ENCODE measurements around the gene CRIP2.

CRIP2 gene

GRCh38 chr14:105474483-105475268, at the start of gene CRIP2:
Gene CRIP2, plus strand, starts transcription at chr14:105474821. Its CDS starts 42 bp downstream, at chr14:105474863.
- no peak for DNase-seq (ENCODE audit: low read depth in 2 of 2)

- DNase-seq (ENCODE audit: low read depth in 2 of 2) = no peak
These were observed 49.8 kb upstream of the CRIP2 start for GRCh38 chr14:105424861-105425260.

- no peak for DNase-seq (ENCODE audit: low read depth in 2 of 2)
These were observed 48.8 kb upstream of the CRIP2 start for GRCh38 chr14:105425823-105426247.

GRCh38 chr14:105426416-105427130, 48.0 kb upstream of the CRIP2 start:
- no peak for DNase-seq (ENCODE audit: low read depth in 2 of 2)

GRCh38 chr14:105427412-105427811, 47.2 kb upstream of the CRIP2 start:
- DNase-seq (ENCODE audit: low read depth in 2 of 2) = no peak

GRCh38 chr14:105427936-105428485, 46.6 kb upstream of the CRIP2 start:
- no peak for DNase-seq (ENCODE audit: low read depth in 2 of 2)

GRCh38 chr14:105430042-105430441, 44.6 kb upstream of the CRIP2 start:
- no peak for DNase-seq (ENCODE audit: low read depth in 2 of 2)

- no peak for DNase-seq (ENCODE audit: low read depth in 2 of 2)
These were observed 44.1 kb upstream of the CRIP2 start for GRCh38 chr14:105430565-105430964.

- no peak for DNase-seq (ENCODE audit: low read depth in 2 of 2)
These were observed 43.4 kb upstream of the CRIP2 start for GRCh38 chr14:105431256-105431655.

GRCh38 chr14:105432657-105433056, 42.0 kb upstream of the CRIP2 start:
- no peak for DNase-seq (ENCODE audit: low read depth in 2 of 2)

- DNase-seq (ENCODE audit: low read depth in 2 of 2) = no peak
These were observed 41.4 kb upstream of the CRIP2 start for GRCh38 chr14:105433161-105433605.

- DNase-seq (ENCODE audit: low read depth in 2 of 2) = no peak
These were observed 38.2 kb upstream of the CRIP2 start for GRCh38 chr14:105436402-105436801.

- no peak for DNase-seq (ENCODE audit: low read depth in 2 of 2)
These were observed 37.5 kb upstream of the CRIP2 start for GRCh38 chr14:105436891-105437722.

GRCh38 chr14:105437723-105438500, 36.7 kb upstream of the CRIP2 start:
- DNase-seq (ENCODE audit: low read depth in 2 of 2) = no peak

GRCh38 chr14:105439179-105439578, 35.4 kb upstream of the CRIP2 start:
- no peak for DNase-seq (ENCODE audit: low read depth in 2 of 2)

GRCh38 chr14:105439710-105440553, 34.7 kb upstream of the CRIP2 start:
- no peak for DNase-seq (ENCODE audit: low read depth in 2 of 2)

- DNase-seq (ENCODE audit: low read depth in 2 of 2) = no peak
These were observed 34.1 kb upstream of the CRIP2 start for GRCh38 chr14:105440554-105440900.

GRCh38 chr14:105440992-105441391, 33.6 kb upstream of the CRIP2 start:
- DNase-seq (ENCODE audit: low read depth in 2 of 2) = no peak

- DNase-seq (ENCODE audit: low read depth in 2 of 2) = no peak
These were observed 32.5 kb upstream of the CRIP2 start for GRCh38 chr14:105442125-105442524.

- no peak for DNase-seq (ENCODE audit: low read depth in 2 of 2)
These were observed 31.8 kb upstream of the CRIP2 start for GRCh38 chr14:105442834-105443233.

Measured in activated CD8-positive, alpha-beta memory T cell treated with anti-CD3 and anti-CD28 coated beads for 4 hours (primary cell).